GM20000 (cell line): Measurements from ENCODE around the gene STEAP3.

Source experiments
- DNase-seq: peaks from one replicate; pipeline ENCODE4 v3.0.0; 2012; ENCODE audit warnings: low spot score
- CTCF ChIP-seq: IDR thresholded peaks from 2 replicates; pipeline ENCODE4 v1.5.1; 2012; ENCODE audit warnings: mild to moderate bottlenecking, control low read depth; ENCODE audit errors: extremely low read depth, missing control alignments

STEAP3 gene

GRCh38 chr2:119198240-119198840 lies 25.3 kb upstream of the STEAP3 start:
- DNase-seq: no peak
- TF ChIP-seq CTCF: no peak

- TF ChIP-seq CTCF: no peak
- DNase-seq: no peak
Measured at GRCh38 chr2:119201815-119202214, 21.8 kb upstream of the STEAP3 start.

GRCh38 chr2:119202610-119203310 lies 20.9 kb upstream of the STEAP3 start:
- TF ChIP-seq CTCF: no peak
- DNase-seq: no peak

GRCh38 chr2:119204525-119204924 lies 19.1 kb upstream of the STEAP3 start:
- TF ChIP-seq CTCF: no peak
- DNase-seq: no peak

- no peak for TF ChIP-seq CTCF
- no peak for DNase-seq
Measured at GRCh38 chr2:119205001-119205706, 18.5 kb upstream of the STEAP3 start.

- no peak for DNase-seq
- TF ChIP-seq CTCF: no peak
Measured at GRCh38 chr2:119206201-119206600, 17.4 kb upstream of the STEAP3 start.

GRCh38 chr2:119207447-119207846 lies 16.2 kb upstream of the STEAP3 start:
- DNase-seq: no peak
- TF ChIP-seq CTCF: no peak
